ENCODE measurements around the gene IL13. TPM values are rescaled to one million over a fixed set of nuclear protein-coding genes. Genes with fewer than 3 reads are reported as not detected.

IL13 gene
- total and polyA plus RNA-seq, 10 of the 15 experiments (the other 5 are each of a cell fraction or from before 2014, with no cell fraction given), result 0.06 to 0.40 (median 0.11) TPM; not detected in 6

GRCh38 chr5:132679166-132679565 is 21.2 kb downstream of the IL13 start:
- intact Hi-C loops (cut with micrococcal nuclease; ENCODE audit: unreplicated experiment) (no loop called here), in situ Hi-C loops (cut with MboI) (no loop called here)
- CTCF ChIA-PET, result interaction anchor here (0.7 to 2.6 kb wide), 4 partner anchors 9 to 80 kb away, joined by 3 to 7 read pairs (median 4); no protein-coding TSS in a partner anchor
- no peak for ATAC-seq
- Histone ChIP-seq H4K20me1 (ENCODE audit: control insufficient read depth, insufficient read depth) (no peaks in the 10 kb centered on the region), H3K4me3 (no peak overlapping the region), H3K36me3 (ENCODE audit: control insufficient read depth in 2 of 2, insufficient read depth in 2 of 2, low read length in 1 of 2) (no peaks in the 10 kb centered on the region), H3K27ac (ENCODE audit: control insufficient read depth, insufficient read depth) (no peak overlapping the region), H3K79me2 (ENCODE audit: control insufficient read depth, insufficient read depth, low read length) (no peaks in the 10 kb centered on the region), H3K9ac (ENCODE audit: control insufficient read depth, insufficient read depth, low read length) (no peak overlapping the region), H3K4me2 (ENCODE audit: control insufficient read depth, insufficient read depth) (no peak overlapping the region), H3K9me3 (replicated peaks; ENCODE audit: control insufficient read depth, insufficient read depth, low read length) (no peaks in the 10 kb centered on the region), H3K4me1 (ENCODE audit: control insufficient read depth, insufficient read depth, low read length) (peaks cover 21% of the 10 kb centered on the region), H2AFZ (ENCODE audit: control insufficient read depth, low read depth, low read length) (no peak overlapping the region), H3K27me3 (replicated peaks in 1 of 2; ENCODE audit: control insufficient read depth in 2 of 2, insufficient read depth in 2 of 2, low read length in 1 of 2) (no peaks in the 10 kb centered on the region)
- BruUV-seq (replicated peaks), result no TSS peak
- RAD21 ChIA-PET (ENCODE audit: unreplicated experiment), result interaction anchor here (1.2 to 7.7 kb wide), 3 partner anchors 10 to 58 kb away, joined by 4 to 148 read pairs (median 5); partner anchors contain the start of gene KIF3A
- SMC1A ChIA-PET (ENCODE audit: uncharacterized antibody, unreplicated experiment), result interaction anchor here (0.7 to 11.4 kb wide), 5 partner anchors 9 to 80 kb away, joined by 3 to 156 read pairs (median 4); partner anchors contain the start of gene IL13
- no peak for DNase-seq (ENCODE audit: low read depth, low spot score)
- POLR2A ChIA-PET, result interaction anchor here (0.6 to 11.2 kb wide), 3 partner anchors 9 to 34 kb away, joined by 3 to 118 read pairs (median 3); partner anchors contain the start of gene IL13
- 78% methylated on average over 7 of the region's 7 CpGs for WGBS (ENCODE audit: insufficient coverage, insufficient replicate concordance, low lambda C conversion rate, missing lambda C conversion rate)
- no peak for FAIRE-seq
- TF ChIP-seq SUPT20H (IDR thresholded peaks at IDR 0.05; ENCODE audit: borderline replicate concordance, control insufficient read depth, low read depth, low read length), result no peak
- TF ChIP-seq ZBTB4 (CRISPR knock-in tag; IDR thresholded peaks at IDR 0.05), result no peak
- no peak for TF ChIP-seq RBBP5 (conservative IDR thresholded peaks at IDR 0.05)
- no peak for TF ChIP-seq ZNF592 (IDR thresholded peaks at IDR 0.05)
- TF ChIP-seq NR2C1 (IDR thresholded peaks at IDR 0.05), result no peak
- no peak for TF ChIP-seq ETV6 (conservative IDR thresholded peaks at IDR 0.05 in 1 of 2, IDR thresholded peaks at IDR 0.05 in 1 of 2; ENCODE audit: borderline replicate concordance in 1 of 2, low read depth in 1 of 2)
- TF ChIP-seq TAF1 (IDR thresholded peaks at IDR 0.05; ENCODE audit: borderline replicate concordance, low read depth, low read length), result no peak
- TF ChIP-seq STAT1 (conservative IDR thresholded peaks at IDR 0.05), result no peak
- TF ChIP-seq WRNIP1 (IDR thresholded peaks at IDR 0.05; ENCODE audit: borderline replicate concordance, low read depth, low read length), result no peak
- TF ChIP-seq KDM1A (IDR thresholded peaks at IDR 0.05; ENCODE audit: borderline replicate concordance), result no peak
- no peak for TF ChIP-seq POU2F2 (IDR thresholded peaks at IDR 0.05; ENCODE audit: borderline replicate concordance, low read depth, low read length)
- TF ChIP-seq NR2F1 (conservative IDR thresholded peaks at IDR 0.05), result no peak
- no peak for TF ChIP-seq RFX5 (IDR thresholded peaks at IDR 0.05; ENCODE audit: low read depth, low read length)
- TF ChIP-seq KAT2A (conservative IDR thresholded peaks at IDR 0.05; ENCODE audit: control insufficient read depth, low read depth, low read length), result no peak

Measured in GM12878 (cell line).